WERI-Rb-1 (cell line): ENCODE measurements around the gene ZNF280B.

Source experiments
- DNase-seq: peaks from one replicate; pipeline ENCODE4 v3.0.0-alpha.2; 2020
- H3K27ac ChIP-seq: fragments of 250-450 bp; sonication (Bioruptor Pico); 2 replicates; pipeline ENCODE4 v1.5.1; 2020; ENCODE audit warnings: mild to moderate bottlenecking, moderate library complexity
- H3K27me3 ChIP-seq: fragments of 250-450 bp; sonication (Bioruptor Pico); 2 replicates; pipeline ENCODE4 v1.5.1; 2021; ENCODE audit warnings: mild to moderate bottlenecking, low read depth, moderate library complexity; ENCODE audit not compliant: insufficient read depth, severe bottlenecking
- H3K36me3 ChIP-seq: fragments of 250-450 bp; sonication (Bioruptor Pico); 2 replicates; pipeline ENCODE4 v1.5.1; 2020; ENCODE audit warnings: mild to moderate bottlenecking, moderate library complexity
- H3K4me3 ChIP-seq: 2 replicates; pipeline ENCODE4 v1.5.1; 2011; ENCODE audit warnings: low read depth, mild to moderate bottlenecking, control low read depth, low read length
- H3K9me3 ChIP-seq: fragments of 250-450 bp; sonication (Bioruptor Pico); 2 replicates; pipeline ENCODE4 v1.5.1; 2021; ENCODE audit warnings: mild to moderate bottlenecking, moderate library complexity; ENCODE audit not compliant: severe bottlenecking
- CTCF ChIP-seq: IDR thresholded peaks from 2 replicates; pipeline ENCODE4 v1.5.1; 2011; ENCODE audit warnings: low read depth, mild to moderate bottlenecking, control low read depth, inconsistent platforms, low read length

Gene ZNF280B

GRCh38 chr22:22508274-22509176 lies at the start of gene ZNF280B:
Gene ZNF280B (minus strand): TSS chr22:22508742. CDS start chr22:22489398, 19,344 bp downstream.
- H3K27ac ChIP-seq: peak within 1 kb of the TSS; percentile 74
- peak within 1 kb of the TSS; percentile 94 for H3K4me3 ChIP-seq
- TF ChIP-seq CTCF: peak; percentile 81
- DNase-seq: peak; percentile 90
- no peaks in the 10 kb centered on the region for H3K9me3 ChIP-seq
- H3K36me3 ChIP-seq: peaks cover 39% of the 10 kb centered on the region
- H3K27me3 ChIP-seq: no peaks in the 10 kb centered on the region

GRCh38 chr22:22556995-22557925 lies 48.7 kb upstream of the ZNF280B start:
- DNase-seq: no peak
- H3K36me3 ChIP-seq: no peaks in the 10 kb centered on the region
- H3K4me3 ChIP-seq: no peak overlapping the region
- no peak for TF ChIP-seq CTCF
- no peaks in the 10 kb centered on the region for H3K27me3 ChIP-seq
- H3K9me3 ChIP-seq: no peaks in the 10 kb centered on the region
- no peak overlapping the region for H3K27ac ChIP-seq

- H3K4me3 ChIP-seq: no peak overlapping the region
- H3K9me3 ChIP-seq: no peaks in the 10 kb centered on the region
- no peak for TF ChIP-seq CTCF
- no peaks in the 10 kb centered on the region for H3K36me3 ChIP-seq
- H3K27ac ChIP-seq: no peak overlapping the region
- H3K27me3 ChIP-seq: no peaks in the 10 kb centered on the region
- DNase-seq: no peak
These were observed 48.0 kb upstream of the ZNF280B start for GRCh38 chr22:22556578-22556977.

- Histone ChIP-seq H3K36me3 (no peaks in the 10 kb centered on the region), H3K27me3 (no peaks in the 10 kb centered on the region), H3K9me3 (no peaks in the 10 kb centered on the region), H3K4me3 (no peak overlapping the region), H3K27ac (no peak overlapping the region)
- no peak for TF ChIP-seq CTCF
- DNase-seq: no peak
These were observed 47.1 kb upstream of the ZNF280B start for GRCh38 chr22:22555596-22555995.

GRCh38 chr22:22554587-22555284 lies 46.2 kb upstream of the ZNF280B start:
- H3K4me3 ChIP-seq: no peak overlapping the region
- H3K36me3 ChIP-seq: no peaks in the 10 kb centered on the region
- no peak for DNase-seq
- no peak overlapping the region for H3K27ac ChIP-seq
- TF ChIP-seq CTCF: no peak
- H3K9me3 ChIP-seq: no peaks in the 10 kb centered on the region
- no peaks in the 10 kb centered on the region for H3K27me3 ChIP-seq
